Head of caudate nucleus (tissue), 42 donors: ENCODE results near the gene RARB.

ENCODE experiments used
- DNase-seq, 42 donors: peaks; one replicate each; pipeline versions ENCODE4 v3.0.0 to v3.0.0-alpha.2; 2020 to 2021; ENCODE audit warnings: mixed read lengths in 7 of 42
- intact Hi-C: fragments of 100-400 bp; cut with DNase I; formaldehyde crosslinking; loops from one replicate; pipeline ENCODE4 v1.15.0; 2022

The RARB gene

GRCh38 chr3:25489858-25490593 lies 62.0 kb downstream of the RARB start:
- DNase-seq: no peak
- intact Hi-C loops: no loop called here

GRCh38 chr3:25493246-25493645 lies 65.2 kb downstream of the RARB start:
- DNase-seq: no peak
- intact Hi-C loops: no loop called here

DNA sequence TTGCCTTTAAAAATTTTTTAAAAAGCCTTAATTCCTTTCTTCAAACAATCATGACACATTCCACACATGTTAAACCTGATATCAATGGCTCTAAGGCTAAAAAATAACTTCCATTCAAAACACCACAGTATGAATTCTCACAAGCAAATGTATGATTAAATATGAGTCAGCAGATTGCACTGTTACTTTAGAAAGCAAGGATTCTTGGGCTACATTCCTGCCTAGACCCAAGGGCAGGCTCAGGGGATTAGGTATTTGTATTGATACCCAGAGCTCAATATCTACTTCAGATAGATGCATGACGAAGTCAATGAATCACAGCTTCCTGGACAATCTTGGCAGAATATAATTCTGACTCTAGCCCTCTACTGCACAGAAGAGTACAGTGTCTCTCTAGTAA lies 65.7 kb downstream of the RARB start:
- DNase-seq: no peak
- intact Hi-C loops: no loop called here

- intact Hi-C loops: no loop called here
These were observed 67.2 kb downstream of the RARB start for GRCh38 chr3:25495304-25495703.

DNA sequence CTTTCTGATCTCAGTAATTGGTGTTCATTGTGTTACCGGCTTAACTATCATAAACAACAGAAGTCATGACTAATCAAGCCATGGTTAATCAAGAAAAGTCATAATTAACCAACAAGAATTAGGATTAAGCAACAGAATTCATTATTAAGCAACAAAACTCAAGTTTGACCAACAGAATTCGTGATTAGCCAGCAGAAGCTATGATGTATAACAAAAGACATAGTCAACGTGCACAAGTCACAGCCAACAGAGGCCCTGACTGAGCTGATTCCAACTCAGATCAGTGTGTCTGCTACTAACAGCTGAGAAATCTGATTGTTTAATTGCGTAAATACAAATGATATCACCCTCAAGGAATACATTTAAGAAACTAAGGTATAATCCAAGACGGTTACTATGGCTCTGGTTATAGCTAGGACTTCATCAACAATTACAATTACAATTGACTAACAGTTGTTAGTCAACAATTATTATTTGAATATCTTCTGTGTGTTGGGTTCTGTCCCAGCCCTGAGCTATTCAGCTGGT lies 67.7 kb downstream of the RARB start:
- intact Hi-C loops: no loop called here
- DNase-seq: no peak

More at GRCh38 chr3:25495304-25495703, 67.2 kb downstream of the RARB start:
- no peak for DNase-seq

GRCh38 chr3:25497096-25497495 lies 69.0 kb downstream of the RARB start:
- intact Hi-C loops: no loop called here
- no peak for DNase-seq

GRCh38 chr3:25500706-25501210 lies 72.7 kb downstream of the RARB start:
- no peak for DNase-seq
- intact Hi-C loops: no loop called here

DNA sequence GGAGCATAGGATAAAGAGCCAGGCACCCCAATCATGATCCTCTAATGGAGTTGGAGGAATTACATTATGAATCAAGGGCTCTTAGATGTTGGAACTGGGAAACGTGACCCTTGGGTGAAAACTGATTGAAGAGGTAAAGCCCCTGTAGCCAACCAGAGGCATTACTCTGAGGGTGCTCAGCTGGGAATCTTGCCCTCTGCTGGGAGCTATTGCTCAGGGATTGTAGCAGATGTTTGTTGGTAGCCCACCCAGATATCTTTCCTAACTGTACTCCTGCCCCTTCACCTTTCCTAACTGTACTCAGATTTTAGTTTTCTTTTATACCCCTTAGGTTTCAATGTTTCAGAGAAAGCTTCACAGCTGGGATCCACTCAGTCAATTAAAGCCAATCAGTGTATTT lies 74.2 kb downstream of the RARB start:
- intact Hi-C loops: no loop called here
- DNase-seq: no peak

DNA sequence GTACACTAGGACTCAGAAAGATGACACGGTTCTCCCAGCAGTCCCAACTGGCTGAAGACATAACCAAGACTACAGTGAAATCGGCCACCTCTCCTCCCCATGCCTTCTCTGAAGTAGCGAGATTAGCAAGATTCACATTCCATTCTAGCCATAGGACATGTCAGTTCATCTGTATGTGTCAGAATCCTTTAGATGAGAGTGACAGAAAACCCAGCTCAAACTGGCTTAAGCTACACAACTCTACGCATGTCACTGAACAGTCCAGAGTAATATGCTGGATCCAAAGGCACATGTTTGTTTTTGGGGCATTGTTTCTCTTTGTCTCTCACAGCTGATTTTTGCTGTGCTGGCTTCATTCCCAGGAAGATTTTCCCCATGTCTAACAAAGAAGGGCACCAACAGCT lies 75.8 kb downstream of the RARB start:
- intact Hi-C loops: no loop called here
- no peak for DNase-seq

GRCh38 chr3:25505581-25505980 lies 77.5 kb downstream of the RARB start:
- intact Hi-C loops: no loop called here
- DNase-seq: peak in 15 of 42 donors; percentile 5 to 62 (median 32)

GRCh38 chr3:25507811-25508210 lies 79.7 kb downstream of the RARB start:
- intact Hi-C loops: no loop called here

DNA sequence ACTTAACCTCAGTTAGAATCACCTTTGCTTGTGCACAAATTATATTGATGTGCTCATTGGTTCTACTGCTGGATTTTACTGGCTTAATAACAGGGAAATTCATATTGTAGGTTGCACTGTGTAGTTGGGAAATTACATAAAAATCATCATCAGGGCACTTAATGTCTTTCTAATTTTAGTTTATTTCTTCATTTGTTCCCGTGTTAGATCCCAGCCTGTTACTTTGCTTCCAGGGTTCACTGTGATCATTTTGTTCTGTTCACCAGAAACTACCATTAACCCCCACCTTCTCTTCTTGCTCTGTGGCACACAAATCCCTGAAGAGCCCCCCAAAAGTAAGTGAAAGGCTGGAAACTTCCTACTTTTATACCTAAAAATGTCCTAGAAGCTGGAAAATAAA lies 80.4 kb downstream of the RARB start:
- intact Hi-C loops: no loop called here
- no peak for DNase-seq

More at GRCh38 chr3:25507811-25508210, 79.7 kb downstream of the RARB start:
- no peak for DNase-seq

DNA sequence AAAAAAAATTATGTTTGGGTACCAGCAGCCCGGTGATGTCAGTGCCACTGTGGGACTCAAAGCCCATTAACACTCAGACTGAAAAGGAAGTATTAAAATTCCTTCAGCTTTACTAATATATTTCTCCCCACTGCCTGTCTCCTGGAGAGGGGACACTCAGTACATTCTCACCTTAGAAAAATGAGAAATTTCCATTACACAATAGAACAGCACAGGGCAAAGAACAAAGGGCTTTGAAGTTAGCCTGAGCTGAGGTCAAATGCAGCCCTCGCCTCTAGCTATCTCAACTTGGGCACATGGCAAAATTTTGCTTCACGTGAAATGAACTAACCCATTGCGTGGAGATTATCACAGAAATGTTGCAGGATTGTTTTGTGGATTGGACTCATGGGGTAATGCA lies 80.8 kb downstream of the RARB start:
- intact Hi-C loops: no loop called here
- DNase-seq: no peak

DNA sequence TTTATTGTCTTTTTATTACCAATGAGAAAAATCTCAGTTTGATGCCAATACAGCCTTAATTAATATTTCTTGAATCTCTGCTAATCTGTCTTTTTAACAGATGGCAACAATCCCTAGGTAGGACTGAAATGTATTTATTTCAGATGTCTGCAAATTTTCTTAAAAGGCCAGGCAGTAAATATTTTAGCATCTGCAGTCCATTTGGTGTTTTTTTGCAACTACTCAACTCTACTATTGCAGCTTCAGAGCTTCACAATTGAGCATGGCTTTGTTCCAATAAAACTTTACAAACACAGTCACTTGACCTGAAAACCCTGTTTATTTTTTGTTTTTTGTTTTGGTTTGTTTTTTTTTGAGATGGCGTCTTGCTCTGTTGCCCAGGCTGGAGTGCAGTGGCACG lies 82.7 kb downstream of the RARB start:
- intact Hi-C loops: no loop called here
- DNase-seq: no peak

DNA sequence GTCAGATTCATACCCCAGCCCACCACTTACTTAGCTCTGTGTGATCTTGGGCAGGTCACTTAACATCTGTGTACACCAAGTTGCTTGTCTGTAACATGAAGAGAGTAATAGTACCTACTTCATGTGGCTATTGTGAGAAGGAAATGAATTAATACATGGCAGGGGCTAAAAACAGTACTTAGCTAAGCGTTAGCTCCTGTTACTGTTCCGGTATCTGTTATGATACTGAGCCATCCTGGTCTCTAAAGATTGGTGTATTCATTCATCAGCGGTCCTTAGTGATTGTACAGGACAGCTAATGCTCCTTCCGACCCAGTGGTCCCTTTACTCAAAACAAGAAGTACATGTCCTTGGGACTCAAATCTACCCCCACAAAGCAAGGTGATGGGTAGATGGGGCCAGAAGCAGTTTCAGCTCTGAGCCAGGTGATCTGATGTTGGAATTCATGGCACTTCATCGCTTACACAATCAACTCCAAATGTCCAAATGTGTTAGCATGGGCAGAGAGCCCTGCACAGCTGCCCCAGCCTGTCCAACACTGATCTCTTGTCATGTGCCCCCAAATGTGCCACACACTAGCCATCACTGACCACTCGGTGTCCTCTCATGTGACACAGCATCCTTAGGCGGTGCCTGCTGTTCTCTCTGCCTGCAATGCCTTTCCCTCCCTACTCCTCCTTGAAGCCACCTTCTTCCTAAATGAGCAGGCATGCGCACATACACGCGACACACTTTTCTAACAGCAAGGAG lies 84.1 kb downstream of the RARB start:
- DNase-seq: no peak

GRCh38 chr3:25513642-25514266 lies 85.7 kb downstream of the RARB start:
- DNase-seq: no peak
- intact Hi-C loops: no loop called here

More for the DNA sequence above, 84.1 kb downstream of the RARB start:
- intact Hi-C loops: no loop called here

GRCh38 chr3:25515171-25515570 lies 87.1 kb downstream of the RARB start:
- intact Hi-C loops: no loop called here
- no peak for DNase-seq

DNA sequence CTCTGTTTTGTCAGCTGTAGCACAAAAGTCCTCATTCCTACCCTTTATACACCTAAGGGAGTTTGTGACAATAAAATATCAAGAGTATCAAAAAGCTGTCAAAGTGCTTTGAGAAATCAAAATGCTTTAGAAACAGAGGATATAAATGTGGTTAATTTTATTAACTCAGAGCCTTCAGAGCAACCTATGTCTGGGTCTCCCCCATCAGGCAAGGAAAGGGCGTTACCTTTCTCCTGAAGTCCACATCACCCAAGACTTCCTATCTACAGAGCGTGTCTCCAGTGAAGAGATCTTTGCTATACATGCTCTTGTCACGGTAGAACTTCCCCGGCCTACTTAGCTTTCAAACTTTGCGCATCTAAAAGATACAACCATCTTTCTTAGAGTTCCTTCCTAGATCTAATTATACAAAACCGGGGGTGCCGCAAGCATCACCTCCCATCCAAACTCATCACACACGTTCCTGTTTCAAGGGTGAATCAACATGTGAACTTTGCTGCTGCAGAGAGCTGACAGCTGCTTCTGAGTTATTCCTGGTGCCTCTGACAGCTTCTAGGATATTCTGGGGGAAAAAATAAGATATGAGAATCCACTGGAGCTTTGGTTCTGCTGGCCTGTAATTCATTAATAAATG lies 93.0 kb downstream of the RARB start:
- peak in 37 of 42 donors; percentile 16 to 86 (median 56) for DNase-seq
- intact Hi-C loops: no loop called here

GRCh38 chr3:25527336-25527735 lies 99.3 kb downstream of the RARB start:
- intact Hi-C loops: no loop called here
- no peak for DNase-seq
